Caco-2 (cell line): ENCODE results near the gene KLF6. TPM values are rescaled to one million over a fixed set of nuclear protein-coding genes. Genes with fewer than 3 reads are reported as not detected.

ENCODE experiments used
- BruUV-seq: library from RNA; stranded (reverse); fragments of 400-500 nt; replicated peaks from 2 replicates; lab custom pipeline; 2021; lab: Mats Ljungman, UMichigan
- CTCF ChIA-PET: fragments of 300-600 bp; sonication (Branson Sonifier 250); formaldehyde crosslinking; loops from one replicate; lab custom pipeline; 2022; ENCODE audit warnings: antibody characterized with exemption; lab: Charles Lee
- POLR2A ChIA-PET: fragments of 300-600 bp; sonication (Branson Sonifier 250); formaldehyde crosslinking; loops from one replicate; lab custom pipeline; 2022; ENCODE audit warnings: antibody characterized with exemption; lab: Charles Lee
- DNase-seq, 2 experiments: peaks; one replicate each; pipeline versions ENCODE4 v3.0.0 to v3.0.0-alpha.2; 2020 to 2022
- H3K27me3 ChIP-seq: replicated peaks from 2 replicates; pipeline ENCODE4 v1.6.0; 2011; ENCODE audit warnings: low read length; ENCODE audit not compliant: control insufficient read depth, insufficient read depth
- H3K36me3 ChIP-seq: 2 replicates; pipeline ENCODE4 v1.5.1; 2011; ENCODE audit warnings: low read length; ENCODE audit not compliant: control insufficient read depth, insufficient read depth
- H3K4me1 ChIP-seq: fragments of 250-450 bp; sonication (Bioruptor Pico); 2 replicates; pipeline ENCODE4 v1.5.1; 2020; ENCODE audit warnings: mild to moderate bottlenecking
- H3K4me3 ChIP-seq: 2 replicates; pipeline ENCODE4 v1.5.1; 2011; ENCODE audit warnings: low read depth, mild to moderate bottlenecking, control low read depth, low read length
- H3K9me3 ChIP-seq: fragments of 250-450 bp; sonication (Bioruptor Pico); 2 replicates; pipeline ENCODE4 v1.5.1; 2020; ENCODE audit warnings: mild to moderate bottlenecking, moderate library complexity
- H3K27ac Mint-ChIP-seq: one replicate; pipeline ENCODE4 v1.8.0; 2022; ENCODE audit warnings: mixed read lengths; ENCODE audit not compliant: unreplicated experiment
- H3K27me3 Mint-ChIP-seq: one replicate; pipeline ENCODE4 v1.8.0; 2022; ENCODE audit warnings: mixed read lengths; ENCODE audit not compliant: insufficient read depth, unreplicated experiment
- H3K36me3 Mint-ChIP-seq: one replicate; pipeline ENCODE4 v1.8.0; 2022; ENCODE audit warnings: mild to moderate bottlenecking, mixed read lengths; ENCODE audit not compliant: insufficient read depth, unreplicated experiment
- H3K4me1 Mint-ChIP-seq: one replicate; pipeline ENCODE4 v1.8.0; 2022; ENCODE audit warnings: low read depth, mixed read lengths; ENCODE audit not compliant: unreplicated experiment
- H3K4me3 Mint-ChIP-seq: one replicate; pipeline ENCODE4 v1.8.0; 2022; ENCODE audit warnings: mild to moderate bottlenecking, moderate library complexity, mixed read lengths; ENCODE audit not compliant: unreplicated experiment
- H3K9me3 Mint-ChIP-seq: one replicate; pipeline ENCODE4 v1.8.0; 2022; ENCODE audit warnings: mixed read lengths; ENCODE audit not compliant: unreplicated experiment
- CTCF ChIP-seq, 2 experiments: fragments of 200-600 bp in 1 of 2; IDR thresholded peaks; 1 replicate in 1 of 2; 2 replicates in 1 of 2; pipeline versions ENCODE4 v1.5.1 to v1.8.0; 2011 to 2022; ENCODE audit warnings: antibody characterized with exemption in 1 of 2, control low read depth in 1 of 2, inconsistent platforms in 1 of 2, low read depth in 1 of 2, low read length in 1 of 2, mild to moderate bottlenecking in 1 of 2, moderate library complexity in 1 of 2; ENCODE audit not compliant: insufficient read depth in 1 of 2, severe bottlenecking in 1 of 2, unreplicated experiment in 1 of 2
- intact Hi-C: fragments of 100-400 bp; cut with micrococcal nuclease; formaldehyde crosslinking; loops from one replicate; pipeline ENCODE4 v1.10.0; 2022; ENCODE audit not compliant: unreplicated experiment
- total RNA-seq: library from RNA; stranded (reverse); gene quantifications from 2 replicates; pipeline ENCODE4 v1.2.3, GENCODE V29; 2022

The KLF6 gene
- total RNA-seq, 1 experiment from 2014 or later: 84.5 TPM

GRCh38 chr10:3750854-3751253, 34.2 kb downstream of the KLF6 start:
- no peaks in the 10 kb centered on the region for H3K27me3 ChIP-seq
- CTCF ChIA-PET: no interaction called here
- POLR2A ChIA-PET: no interaction called here
- intact Hi-C loops: no loop called here
- TF ChIP-seq CTCF (IDR thresholded peaks at IDR 0.05; ENCODE audit: insufficient read depth in 1 of 2, low read depth in 1 of 2, low read length in 1 of 2, severe bottlenecking in 1 of 2, unreplicated experiment in 1 of 2): no peak
- H3K36me3 ChIP-seq: no peaks in the 10 kb centered on the region
- Mint-ChIP-seq H3K27ac (no peak overlapping the region), H3K27me3 (no peaks in the 10 kb centered on the region), H3K4me3 (no peak overlapping the region), H3K9me3 (no peaks in the 10 kb centered on the region), H3K36me3 (no peaks in the 10 kb centered on the region), H3K4me1 (peaks cover 48% of the 10 kb centered on the region)
- peaks cover 42% of the 10 kb centered on the region for H3K4me1 ChIP-seq
- H3K9me3 ChIP-seq: no peaks in the 10 kb centered on the region
- no peak overlapping the region for H3K4me3 ChIP-seq
- BruUV-seq: no TSS peak
- DNase-seq: no peak

- Histone ChIP-seq H3K9me3 (no peaks in the 10 kb centered on the region), H3K4me3 (no peak overlapping the region), H3K4me1 (peaks cover 37% of the 10 kb centered on the region), H3K27me3 (no peaks in the 10 kb centered on the region), H3K36me3 (no peaks in the 10 kb centered on the region)
- ChIA-PET POLR2A (no interaction called here), CTCF (no interaction called here)
- intact Hi-C loops: no loop called here
- no peaks in the 10 kb centered on the region for H3K27me3 Mint-ChIP-seq
- no peak overlapping the region for H3K27ac Mint-ChIP-seq
- peaks cover 47% of the 10 kb centered on the region for H3K4me1 Mint-ChIP-seq
- no peak for DNase-seq
- BruUV-seq: no TSS peak
- H3K4me3 Mint-ChIP-seq: no peak overlapping the region
- TF ChIP-seq CTCF (IDR thresholded peaks at IDR 0.05; ENCODE audit: insufficient read depth in 1 of 2, low read depth in 1 of 2, low read length in 1 of 2, severe bottlenecking in 1 of 2, unreplicated experiment in 1 of 2): no peak
- H3K9me3 Mint-ChIP-seq: no peaks in the 10 kb centered on the region
- H3K36me3 Mint-ChIP-seq: no peaks in the 10 kb centered on the region
These were observed 34.8 kb downstream of the KLF6 start for GRCh38 chr10:3750006-3750816.

- H3K4me1 Mint-ChIP-seq: peaks cover 44% of the 10 kb centered on the region
- intact Hi-C loops: loop anchor here (2.0 to 10.0 kb wide), 2 partner anchors 75 to 265 kb away; no protein-coding TSS in a partner anchor
These were observed 35.4 kb downstream of the KLF6 start for GRCh38 chr10:3749600-3749999.

More at GRCh38 chr10:3749600-3749999, 35.4 kb downstream of the KLF6 start:
- Histone ChIP-seq H3K36me3 (no peaks in the 10 kb centered on the region), H3K9me3 (no peaks in the 10 kb centered on the region), H3K27me3 (no peaks in the 10 kb centered on the region), H3K4me1 (peaks cover 34% of the 10 kb centered on the region), H3K4me3 (no peak overlapping the region)
- peak in 1 of 2 experiments; percentile 49 for DNase-seq
- Mint-ChIP-seq H3K27ac (no peak overlapping the region), H3K9me3 (no peaks in the 10 kb centered on the region), H3K27me3 (no peaks in the 10 kb centered on the region), H3K36me3 (no peaks in the 10 kb centered on the region), H3K4me3 (no peak overlapping the region)
- no TSS peak for BruUV-seq
- POLR2A ChIA-PET: no interaction called here
- no peak for TF ChIP-seq CTCF (IDR thresholded peaks at IDR 0.05; ENCODE audit: insufficient read depth in 1 of 2, low read depth in 1 of 2, low read length in 1 of 2, severe bottlenecking in 1 of 2, unreplicated experiment in 1 of 2)
- CTCF ChIA-PET: no interaction called here
